HG02840 (cell line): Measurements from ENCODE around the gene KCNN1.
"Not testable (repeated sequence)": the region's sequence is repeated elsewhere in the genome, so short reads cannot be mapped to it uniquely, and the experiment has no call there.

Source experiments
- ATAC-seq: cut with Tn5 transposase; IDR thresholded peaks from one replicate; pipeline ENCODE4 v1.9.1; 2021; ENCODE audit warnings: mild to moderate bottlenecking, moderate library complexity, moderate number of reproducible peaks; ENCODE audit not compliant: unreplicated experiment, low FRiP score

Gene KCNN1

DNA sequence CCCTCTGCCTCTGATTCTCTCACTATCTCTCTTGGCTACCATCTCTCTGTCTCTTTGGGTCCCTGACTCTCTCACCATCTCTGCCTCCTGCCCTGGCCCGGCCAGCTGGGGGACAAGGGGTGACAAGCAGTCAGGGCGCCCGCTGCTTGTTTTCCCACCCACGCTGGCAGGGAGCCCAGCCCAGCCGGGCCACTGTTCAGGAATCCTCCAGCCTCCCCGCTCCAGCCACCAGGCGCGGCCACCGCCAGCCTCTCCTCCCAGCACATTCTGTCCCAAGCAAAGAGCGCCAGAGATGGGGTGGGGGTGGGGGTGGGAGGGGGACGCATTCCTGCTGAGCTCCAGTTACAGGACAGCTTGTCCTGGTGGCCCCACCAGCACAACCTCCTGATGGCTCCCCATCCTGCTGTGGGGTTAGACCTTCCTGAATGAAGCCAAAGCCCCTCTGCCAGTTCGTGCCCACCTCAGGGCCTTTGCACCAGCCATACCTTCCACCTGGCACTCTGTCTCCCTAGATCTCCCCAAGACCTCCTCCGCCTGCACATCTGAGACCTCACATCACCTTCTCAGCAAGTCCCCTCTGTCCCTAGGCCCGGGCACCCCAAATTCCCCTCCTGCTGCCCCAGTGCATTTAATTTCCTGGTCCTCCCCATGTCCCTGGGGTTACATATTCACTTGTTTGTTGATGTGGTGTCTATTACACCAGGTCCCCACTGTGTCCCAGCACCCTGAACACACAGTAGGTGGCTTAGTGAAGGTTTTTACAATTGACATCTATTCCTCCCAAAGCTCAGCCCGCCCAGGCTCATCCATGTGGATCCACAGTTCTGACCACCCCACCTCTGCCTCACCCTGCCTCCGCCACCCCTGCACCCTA lies 53.5 kb downstream of the KCNN1 start:
- ATAC-seq, result no peak

DNA sequence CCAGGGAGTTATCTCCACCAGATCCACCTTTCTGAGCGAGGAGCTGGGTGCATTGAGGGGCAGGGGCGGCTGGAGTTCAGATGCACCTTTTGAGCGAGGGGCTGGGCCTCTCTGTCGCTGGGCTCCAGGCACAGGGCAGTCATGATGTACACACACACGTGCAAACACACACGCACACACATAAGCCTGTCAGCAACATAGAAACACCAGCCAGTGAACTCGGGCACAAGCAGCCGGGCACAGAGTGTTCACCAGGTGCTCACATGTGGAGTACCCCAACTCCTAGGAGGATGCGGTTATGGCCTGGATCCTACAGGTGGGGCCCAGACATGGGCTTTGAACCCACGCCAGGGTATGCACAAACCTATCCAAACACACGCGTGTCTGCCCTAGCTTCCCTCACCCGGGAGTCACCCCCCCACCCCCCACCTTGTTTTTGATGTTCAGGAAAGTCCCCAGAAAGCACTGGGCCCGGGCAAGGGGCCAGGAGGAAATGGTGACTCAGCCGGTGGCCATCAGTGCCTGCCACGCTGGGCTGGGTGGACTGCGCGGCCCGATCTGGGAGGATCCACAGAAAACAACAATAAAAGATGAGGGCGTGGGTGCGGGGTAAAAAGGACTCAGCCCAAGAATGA lies 54.3 kb downstream of the KCNN1 start:
- no peak for ATAC-seq

DNA sequence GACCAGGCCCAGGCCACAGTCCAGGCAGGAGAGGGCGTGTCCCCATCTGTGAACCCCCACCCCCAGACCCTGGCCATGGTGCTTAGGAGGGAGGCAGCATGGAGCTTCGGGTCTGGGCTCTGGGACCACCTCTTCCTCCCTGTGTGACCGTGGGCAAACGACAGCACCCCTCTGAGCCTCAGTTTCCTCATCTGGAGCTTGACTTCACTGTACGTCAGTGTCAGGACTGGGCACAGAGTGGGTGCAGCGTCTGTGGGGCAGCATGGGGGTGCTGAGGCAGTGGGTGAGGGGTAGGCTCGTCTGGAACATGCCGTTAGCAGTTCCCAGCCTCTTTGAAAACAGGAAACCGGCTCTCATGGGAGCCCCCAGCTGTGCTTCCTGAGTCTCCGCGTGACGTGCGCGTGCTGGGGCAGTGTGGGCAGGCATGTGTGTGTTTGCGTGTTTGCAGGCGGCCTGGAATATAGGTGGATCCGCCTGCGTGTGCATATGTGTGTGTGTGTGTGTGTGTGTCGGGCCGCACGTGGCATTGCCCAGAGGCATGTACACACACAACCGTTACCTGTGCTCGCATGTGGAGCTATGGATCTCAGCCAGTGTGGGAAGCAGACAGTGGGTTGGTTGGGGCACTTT lies 56.8 kb downstream of the KCNN1 start:
- no peak for ATAC-seq

DNA sequence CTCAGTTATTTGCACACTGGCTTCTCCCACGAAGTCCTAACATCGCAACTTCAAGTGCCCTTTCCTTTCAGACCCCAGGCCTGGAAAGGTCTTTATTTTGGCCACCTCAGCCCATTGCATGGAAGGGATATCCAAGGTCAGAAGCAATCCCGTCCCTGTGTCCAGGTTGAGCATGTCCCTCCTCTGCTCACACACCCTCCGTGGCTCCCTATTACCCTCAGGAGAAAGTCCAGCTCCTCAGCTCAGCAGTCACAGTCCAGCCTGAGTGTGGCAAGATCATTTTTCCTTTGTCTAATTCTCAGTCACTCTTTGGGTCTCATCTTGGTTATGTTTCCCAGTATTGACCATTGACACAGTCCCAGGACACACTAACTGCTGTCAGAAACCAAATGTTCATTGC lies 60.2 kb downstream of the KCNN1 start:
- no peak for ATAC-seq

DNA sequence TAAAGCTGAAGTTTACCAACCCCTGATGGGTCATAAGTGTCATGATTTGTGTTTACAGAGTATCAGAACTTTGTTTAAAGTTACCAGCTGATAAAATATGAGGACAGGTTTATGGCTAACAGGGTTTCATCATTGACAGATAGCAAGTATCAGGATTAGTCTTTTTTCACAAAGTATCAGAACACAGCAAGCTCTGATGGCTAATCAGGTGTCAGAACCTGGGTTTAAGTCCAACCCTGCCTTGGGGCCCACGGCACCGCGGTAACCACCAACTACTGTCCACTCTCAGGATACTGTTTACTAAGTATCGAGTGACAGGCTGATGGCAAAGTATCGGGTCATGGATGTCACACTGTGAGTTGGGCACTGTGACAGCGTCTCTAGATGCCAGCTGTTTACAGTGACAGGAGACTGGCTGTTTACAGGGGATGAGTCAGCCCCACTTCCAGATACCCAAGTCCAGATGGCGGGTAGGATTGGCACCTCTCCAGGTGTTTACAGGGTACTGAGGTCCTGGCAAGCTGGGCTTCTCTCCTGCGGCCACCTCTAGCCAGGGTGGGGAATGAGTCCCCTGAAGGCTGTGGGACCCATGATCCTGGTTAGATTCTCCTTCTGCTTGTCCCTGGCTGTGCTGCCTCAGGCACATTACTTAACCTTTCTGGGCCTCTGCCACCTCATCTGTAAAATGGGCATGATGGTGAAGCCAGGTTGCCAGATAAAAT lies 62.9 kb downstream of the KCNN1 start:
- ATAC-seq, result no peak

DNA sequence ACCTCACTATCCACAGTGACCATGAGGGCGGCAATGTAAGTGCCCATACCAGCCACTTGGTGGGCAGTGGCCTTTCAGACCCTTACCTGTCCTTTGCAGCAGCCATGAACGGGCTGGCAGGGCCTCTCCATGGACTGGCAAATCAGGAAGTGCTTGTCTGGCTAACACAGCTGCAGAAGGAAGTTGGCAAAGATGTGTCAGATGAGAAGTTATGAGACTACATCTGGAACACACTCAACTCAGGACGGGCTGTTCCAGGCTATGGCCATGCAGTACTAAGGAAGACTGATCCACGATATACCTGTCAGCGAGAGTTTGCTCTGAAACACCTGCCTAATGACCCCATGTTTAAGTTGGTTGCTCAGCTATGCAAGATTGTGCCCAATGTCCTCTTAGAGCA lies 64.5 kb downstream of the KCNN1 start:
- not testable (repeated sequence) for ATAC-seq

DNA sequence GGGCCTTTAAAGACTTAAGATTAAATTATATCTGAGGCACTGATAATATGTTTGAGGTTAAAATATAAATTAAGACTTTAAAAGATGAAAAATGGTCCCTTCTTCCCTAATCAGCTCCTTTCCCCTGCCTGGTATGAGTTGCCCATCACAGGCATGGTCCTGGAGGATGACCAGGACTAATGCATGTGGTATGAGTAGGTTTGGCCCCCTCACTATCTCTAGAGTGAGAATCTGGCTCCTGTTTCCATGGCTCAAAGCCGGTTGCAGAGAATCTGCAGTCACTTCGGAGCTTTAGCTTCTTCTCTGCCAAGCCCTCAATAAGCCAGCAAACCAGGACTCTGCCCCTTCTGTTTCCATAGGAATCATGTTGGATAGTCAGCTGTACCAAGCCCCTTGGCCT lies 65.2 kb downstream of the KCNN1 start:
- ATAC-seq, result not testable (repeated sequence)

DNA sequence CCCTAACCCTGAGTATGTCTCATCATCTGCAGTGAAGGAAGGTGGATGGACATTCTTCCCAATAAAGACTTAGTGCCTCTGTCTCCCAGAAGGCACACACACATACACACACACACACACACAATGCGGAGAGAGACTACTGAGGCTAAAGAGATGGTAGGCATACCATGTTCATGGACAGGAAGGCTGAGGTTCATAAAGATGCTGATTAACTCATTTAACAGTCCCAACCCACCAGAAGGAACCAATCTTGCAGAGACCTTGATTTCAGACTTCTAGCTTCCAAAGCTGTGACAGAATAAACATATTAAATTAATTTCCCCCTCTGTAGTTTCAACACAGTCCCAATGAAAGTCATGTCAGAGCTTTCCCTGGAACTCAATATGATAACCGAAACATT lies 74.1 kb downstream of the KCNN1 start:
- no peak for ATAC-seq

DNA sequence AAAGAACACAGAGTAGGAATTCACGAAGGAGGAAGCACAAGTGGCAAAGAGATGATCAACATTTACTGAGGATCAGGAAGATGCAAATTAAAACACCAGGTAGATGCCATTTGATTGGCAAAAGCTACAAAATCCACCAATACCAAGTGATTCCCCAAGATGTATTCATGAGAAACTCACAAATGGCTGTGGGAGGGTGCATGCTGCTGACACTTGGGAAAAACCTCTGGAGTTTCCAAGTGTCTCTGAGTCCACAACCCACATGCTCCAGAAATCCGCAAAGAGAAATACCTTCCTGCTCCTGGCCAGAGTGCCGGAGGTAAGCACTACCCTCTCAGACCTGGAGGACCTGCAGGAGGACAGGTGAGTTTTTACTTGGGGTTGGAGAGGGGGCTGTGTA lies 76.8 kb downstream of the KCNN1 start:
- no peak for ATAC-seq

DNA sequence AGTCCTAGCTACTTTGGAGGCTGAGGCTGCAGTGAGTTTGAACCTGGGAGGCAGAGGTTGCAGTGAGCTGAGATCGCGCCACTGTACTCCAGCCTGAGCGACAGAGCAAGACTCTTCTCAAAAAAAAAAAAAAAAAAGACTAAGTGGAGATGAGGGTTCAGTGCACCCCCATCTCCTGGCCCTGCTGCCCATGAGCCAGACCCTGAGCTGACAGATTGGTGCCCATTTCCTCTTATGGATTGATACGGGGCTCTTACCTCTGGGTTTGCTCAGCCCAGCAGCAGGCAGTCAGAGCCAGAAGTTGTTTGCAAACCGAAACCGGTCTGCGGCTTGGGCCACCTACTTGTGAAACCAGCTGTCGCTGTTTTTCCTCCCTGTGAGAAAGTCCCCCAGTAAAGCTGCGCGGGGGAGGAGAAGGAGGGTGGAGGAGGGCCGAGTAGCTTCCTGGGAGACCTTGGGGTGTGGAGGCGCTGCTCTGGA lies 78.0 kb downstream of the KCNN1 start:
- ATAC-seq, result peak; percentile 90

DNA sequence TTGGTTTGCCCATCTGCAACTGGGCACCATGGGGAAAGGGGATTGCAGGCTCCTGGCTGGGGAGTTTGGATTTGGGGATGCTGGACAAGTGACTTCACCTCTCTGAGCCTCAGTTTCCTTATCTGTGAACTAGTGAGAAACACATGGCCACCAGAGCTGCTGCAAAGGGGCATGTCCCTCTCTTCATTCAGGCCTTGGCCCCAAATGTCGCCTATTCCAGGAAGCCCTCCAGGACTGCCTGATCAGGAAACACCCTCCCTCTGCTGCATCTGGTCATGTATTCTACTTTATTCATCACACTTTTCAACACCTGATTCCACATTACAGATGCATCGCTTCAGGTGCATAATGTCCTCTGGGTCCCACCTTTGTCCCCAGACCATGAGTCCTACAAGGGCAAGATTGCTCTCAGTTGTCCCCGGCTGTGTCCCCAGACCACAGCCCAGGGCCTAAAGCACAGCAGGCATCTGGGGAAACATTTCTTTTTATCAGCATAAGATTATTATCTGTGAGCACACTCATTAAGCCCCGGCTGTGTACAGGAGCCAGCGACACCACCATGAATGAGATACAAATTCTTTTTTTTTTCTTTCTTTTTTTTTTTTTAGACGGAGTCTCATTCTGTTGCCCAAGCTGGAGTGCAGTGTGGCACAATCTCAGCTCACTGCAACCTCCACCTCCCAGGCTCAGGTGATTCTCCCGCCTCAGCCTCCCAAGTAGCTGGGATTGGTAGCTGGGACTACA lies 78.6 kb downstream of the KCNN1 start:
- no peak for ATAC-seq

DNA sequence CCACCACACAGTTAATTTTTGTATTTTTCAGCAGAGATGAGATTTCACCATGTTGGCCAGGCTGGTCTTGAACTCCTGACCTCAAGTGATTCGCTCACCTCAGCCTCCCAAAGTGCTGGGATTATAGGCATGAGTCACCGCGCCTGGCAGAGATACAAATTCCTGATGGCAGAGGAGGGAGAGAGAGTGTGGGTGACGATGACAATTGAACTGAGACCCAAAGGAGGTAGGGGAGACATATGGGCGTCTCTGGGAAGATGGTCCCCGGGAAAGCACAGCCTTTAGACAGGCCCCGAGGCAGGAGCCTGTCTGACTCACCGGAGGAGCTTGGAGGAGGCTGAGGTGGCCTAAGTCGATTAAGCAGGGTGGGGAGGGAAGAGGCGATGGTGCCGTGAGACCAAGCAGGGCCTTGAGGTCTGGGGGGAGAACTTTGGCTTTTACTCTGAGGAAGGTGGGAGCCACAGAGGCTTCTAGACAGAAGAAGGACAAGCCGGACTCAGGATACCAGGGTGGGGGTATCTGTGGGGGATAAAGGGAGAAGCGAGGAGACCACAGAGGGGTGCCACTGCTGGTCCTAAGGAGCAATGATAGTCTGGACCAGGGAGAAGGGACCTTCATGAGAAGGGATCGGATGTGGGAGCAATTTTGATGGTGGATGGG lies 79.3 kb downstream of the KCNN1 start:
- ATAC-seq, result no peak

DNA sequence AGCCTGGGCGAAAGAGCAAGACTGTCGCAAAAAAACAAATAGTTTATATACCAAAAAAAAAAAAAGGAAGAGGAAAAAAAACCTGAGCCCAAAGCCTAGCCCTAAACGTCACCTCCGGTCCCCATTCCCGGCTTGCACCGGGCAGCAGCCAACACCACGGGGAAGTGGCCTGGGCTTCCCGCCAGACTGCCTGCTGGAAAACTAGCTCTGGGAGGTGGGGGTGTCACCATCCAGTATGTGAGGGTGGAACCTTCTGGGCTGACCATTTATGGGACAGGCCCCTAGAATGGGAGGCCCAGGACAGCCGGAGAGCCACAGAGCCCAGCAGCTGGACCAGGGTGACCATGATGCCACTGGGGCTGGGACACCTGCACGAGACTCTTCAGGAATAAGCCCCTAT lies 82.5 kb downstream of the KCNN1 start:
- no peak for ATAC-seq
